ENCODE data around the gene ADRA2A. TPM values are rescaled to one million over a fixed set of nuclear protein-coding genes. Genes with fewer than 3 reads are reported as not detected.

Gene ADRA2A
- polyA plus RNA-seq, 1 donor, result 5.4 TPM

DNA sequence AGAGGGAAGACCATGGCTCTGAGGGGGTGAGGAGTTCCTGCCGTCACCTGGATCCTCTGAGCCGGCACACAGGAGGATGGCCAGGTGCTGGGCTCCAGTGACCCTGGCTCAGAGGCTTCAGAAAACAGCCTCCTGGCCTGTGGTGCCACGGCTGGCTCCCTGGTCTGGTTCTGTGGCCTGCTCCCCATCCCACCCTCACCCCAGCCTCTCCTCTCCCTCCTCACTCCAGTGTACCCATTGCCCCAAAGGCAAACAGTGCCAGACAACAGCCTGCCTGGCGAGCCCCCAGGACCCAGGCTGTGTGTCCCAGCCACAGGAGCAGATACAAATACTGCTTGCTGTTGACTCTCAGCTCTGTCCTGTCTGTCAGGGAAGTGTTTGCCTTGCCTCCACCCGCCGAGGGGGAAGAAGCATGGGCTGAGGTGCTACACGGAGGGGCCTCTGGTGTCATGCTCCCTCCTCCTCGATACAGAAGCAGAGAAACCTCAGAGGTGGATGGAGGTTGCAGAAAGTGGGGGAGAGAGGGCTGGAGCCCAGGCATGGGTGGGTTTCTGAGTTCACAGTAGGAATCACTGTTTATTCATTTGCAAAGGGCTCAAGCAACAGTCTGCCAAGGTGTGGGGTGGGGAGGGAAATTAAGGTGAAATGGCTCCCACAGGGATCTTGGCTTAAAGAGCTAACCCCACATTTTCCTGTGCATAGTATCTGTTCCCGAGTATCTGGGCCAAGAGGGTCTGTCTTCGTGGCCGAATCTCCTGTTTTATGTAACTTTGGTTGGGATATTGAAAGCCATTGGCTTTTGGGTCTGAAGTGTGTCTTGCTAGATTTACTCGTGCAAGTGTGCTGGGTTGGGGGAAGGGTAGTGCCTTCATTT, 5.5 kb downstream of the ADRA2A start:
- peaks cover 22% of the 10 kb centered on the region for H3K27me3 ChIP-seq (ENCODE audit: control insufficient read depth, insufficient read depth, low read length)
- H3K9me3 ChIP-seq (ENCODE audit: control insufficient read depth, low read depth, low read length), result no peaks in the 10 kb centered on the region
- DNase-seq, result no peak
- no CpG with 5 or more reads among the region's 12 CpGs for WGBS (ENCODE audit: insufficient coverage, low lambda C conversion rate)
- H3K27ac ChIP-seq (ENCODE audit: low read length), result no peak overlapping the region
- no peak overlapping the region for H3K4me3 ChIP-seq (ENCODE audit: low read length)
- no peaks in the 10 kb centered on the region for H3K36me3 ChIP-seq (ENCODE audit: control insufficient read depth, insufficient read depth, low read length)
- H3K4me1 ChIP-seq (ENCODE audit: control insufficient read depth, insufficient read depth, low read length), result peaks cover 11% of the 10 kb centered on the region

DNA sequence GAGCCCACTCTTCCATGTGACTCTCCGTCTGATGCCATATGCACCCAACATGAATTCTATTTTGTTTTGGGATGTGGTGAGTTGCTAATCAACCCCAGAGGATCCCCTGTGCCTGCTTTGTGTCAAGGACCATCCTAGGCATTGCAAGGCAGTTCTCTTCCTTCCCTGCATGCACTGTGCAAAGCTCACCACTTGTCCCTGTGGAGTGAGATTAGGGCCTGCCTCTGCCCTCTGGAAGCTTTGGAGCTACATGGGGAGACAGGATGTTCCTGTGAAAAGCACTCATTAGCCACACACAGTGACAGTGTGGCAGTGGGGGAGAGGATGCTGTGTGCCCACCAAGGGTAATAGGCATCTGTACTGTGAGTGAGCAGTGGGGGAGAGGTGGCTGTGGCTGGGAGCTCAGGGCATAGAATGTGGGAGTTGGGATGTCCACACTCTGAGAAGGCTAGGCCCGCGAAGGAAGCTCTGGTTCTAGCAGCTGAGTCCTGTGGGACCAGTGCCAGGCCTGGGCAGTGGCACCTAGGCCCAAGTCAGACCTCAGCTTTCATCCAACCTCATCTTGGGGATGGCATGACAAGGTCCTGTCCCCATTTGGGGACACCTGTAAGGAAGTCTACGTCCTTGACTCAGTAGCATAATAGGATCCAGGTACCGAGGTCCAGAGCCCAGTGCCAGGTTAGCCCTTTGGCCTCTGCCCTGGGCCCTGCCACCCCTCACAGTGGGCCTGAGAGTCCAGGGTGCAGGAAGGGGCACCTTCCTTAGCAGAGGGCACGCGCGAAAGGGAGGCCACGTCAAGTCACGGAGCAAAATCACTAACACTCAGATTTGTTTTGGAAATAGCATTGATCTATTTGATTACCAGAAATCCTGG, 6.6 kb downstream of the ADRA2A start:
- Histone ChIP-seq H3K4me1 (ENCODE audit: control insufficient read depth, insufficient read depth, low read length) (peaks cover 7% of the 10 kb centered on the region), H3K27me3 (ENCODE audit: control insufficient read depth, insufficient read depth, low read length) (peaks cover 10% of the 10 kb centered on the region), H3K36me3 (ENCODE audit: control insufficient read depth, insufficient read depth, low read length) (no peaks in the 10 kb centered on the region), H3K4me3 (ENCODE audit: low read length) (no peak overlapping the region), H3K27ac (ENCODE audit: low read length) (no peak overlapping the region), H3K9me3 (ENCODE audit: control insufficient read depth, low read depth, low read length) (no peaks in the 10 kb centered on the region)
- no peak for DNase-seq
- 100% methylated on average over 1 of the region's 10 CpGs for WGBS (ENCODE audit: insufficient coverage, low lambda C conversion rate)

GRCh38 chr10:111084366-111085255, 7.8 kb downstream of the ADRA2A start:
- Histone ChIP-seq H3K36me3 (ENCODE audit: control insufficient read depth, insufficient read depth, low read length) (no peaks in the 10 kb centered on the region), H3K9me3 (ENCODE audit: control insufficient read depth, low read depth, low read length) (no peaks in the 10 kb centered on the region), H3K4me3 (ENCODE audit: low read length) (no peak overlapping the region), H3K27me3 (ENCODE audit: control insufficient read depth, insufficient read depth, low read length) (peaks cover 2% of the 10 kb centered on the region), H3K27ac (ENCODE audit: low read length) (no peak overlapping the region), H3K4me1 (ENCODE audit: control insufficient read depth, insufficient read depth, low read length) (peaks cover 2% of the 10 kb centered on the region)
- WGBS (ENCODE audit: insufficient coverage, low lambda C conversion rate), result 79% methylated on average over 3 of the region's 14 CpGs
- no peak for DNase-seq

- no peak for DNase-seq
- no peaks in the 10 kb centered on the region for H3K36me3 ChIP-seq (ENCODE audit: control insufficient read depth, insufficient read depth, low read length)
- H3K9me3 ChIP-seq (ENCODE audit: control insufficient read depth, low read depth, low read length), result no peaks in the 10 kb centered on the region
- no CpG with 5 or more reads among the region's 6 CpGs for WGBS (ENCODE audit: insufficient coverage, low lambda C conversion rate)
- no peak overlapping the region for H3K27ac ChIP-seq (ENCODE audit: low read length)
- no peak overlapping the region for H3K4me3 ChIP-seq (ENCODE audit: low read length)
- H3K27me3 ChIP-seq (ENCODE audit: control insufficient read depth, insufficient read depth, low read length), result no peaks in the 10 kb centered on the region
- no peaks in the 10 kb centered on the region for H3K4me1 ChIP-seq (ENCODE audit: control insufficient read depth, insufficient read depth, low read length)
Measured at GRCh38 chr10:111085690-111086353, 9.0 kb downstream of the ADRA2A start.

GRCh38 chr10:111086574-111086973, 9.7 kb downstream of the ADRA2A start:
- Histone ChIP-seq H3K9me3 (ENCODE audit: control insufficient read depth, low read depth, low read length) (no peaks in the 10 kb centered on the region), H3K4me1 (ENCODE audit: control insufficient read depth, insufficient read depth, low read length) (no peaks in the 10 kb centered on the region), H3K27ac (ENCODE audit: low read length) (no peak overlapping the region), H3K27me3 (ENCODE audit: control insufficient read depth, insufficient read depth, low read length) (no peaks in the 10 kb centered on the region), H3K4me3 (ENCODE audit: low read length) (no peak overlapping the region), H3K36me3 (ENCODE audit: control insufficient read depth, insufficient read depth, low read length) (no peaks in the 10 kb centered on the region)
- DNase-seq, result no peak
- no CpG with 5 or more reads among the region's 3 CpGs for WGBS (ENCODE audit: insufficient coverage, low lambda C conversion rate)

DNA sequence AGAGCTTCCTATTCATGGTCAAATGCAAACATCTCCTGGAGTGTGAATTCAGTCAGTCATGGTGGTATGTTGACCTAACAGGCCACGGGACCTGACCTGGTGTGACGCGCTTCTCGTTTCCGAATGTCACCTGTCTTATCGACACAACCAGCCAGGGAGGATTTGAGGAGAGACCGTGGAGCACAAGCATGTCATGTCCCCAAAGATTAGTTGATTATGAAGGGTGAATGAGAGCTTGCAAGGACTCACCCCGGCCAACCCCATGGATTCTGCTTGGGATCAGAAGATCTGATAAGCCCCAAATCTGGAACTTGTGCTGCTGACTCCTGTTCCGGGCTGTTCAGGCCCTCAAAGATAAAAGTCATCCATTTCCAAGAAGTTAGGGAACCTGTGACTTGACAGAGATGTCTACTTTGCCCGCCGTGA, 10.5 kb downstream of the ADRA2A start:
- 100% methylated on average over 1 of the region's 11 CpGs for WGBS (ENCODE audit: insufficient coverage, low lambda C conversion rate)
- no peaks in the 10 kb centered on the region for H3K36me3 ChIP-seq (ENCODE audit: control insufficient read depth, insufficient read depth, low read length)
- H3K27ac ChIP-seq (ENCODE audit: low read length), result no peak overlapping the region
- no peaks in the 10 kb centered on the region for H3K4me1 ChIP-seq (ENCODE audit: control insufficient read depth, insufficient read depth, low read length)
- DNase-seq, result no peak
- H3K4me3 ChIP-seq (ENCODE audit: low read length), result no peak overlapping the region
- H3K27me3 ChIP-seq (ENCODE audit: control insufficient read depth, insufficient read depth, low read length), result no peaks in the 10 kb centered on the region
- no peaks in the 10 kb centered on the region for H3K9me3 ChIP-seq (ENCODE audit: control insufficient read depth, low read depth, low read length)

DNA sequence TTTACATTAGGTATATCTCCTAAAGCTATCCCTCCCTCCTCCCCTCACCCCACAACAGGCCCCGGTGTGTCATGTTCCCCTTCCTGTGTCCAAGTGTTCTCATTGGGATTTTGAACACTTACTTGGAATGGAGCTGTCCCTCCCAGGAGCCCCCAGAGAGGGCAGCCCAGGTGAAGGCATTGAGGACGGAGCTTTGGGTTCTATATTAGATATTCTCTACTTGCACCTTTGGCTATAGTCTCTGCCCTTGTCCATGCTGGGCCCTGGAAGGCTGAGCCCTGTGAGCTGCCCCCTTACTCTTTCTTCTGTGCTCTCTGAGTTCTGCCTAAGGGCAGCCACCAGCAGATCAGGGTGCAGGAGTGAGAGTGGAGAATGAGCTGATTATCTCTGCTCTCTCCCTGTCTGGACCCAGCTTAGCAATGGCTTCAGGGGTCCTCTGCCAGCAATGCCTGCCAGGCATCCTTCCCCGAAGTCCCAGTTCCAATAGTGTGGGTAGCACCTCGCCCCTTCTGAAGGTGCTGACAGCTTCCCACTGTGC, 11.2 kb downstream of the ADRA2A start:
- Histone ChIP-seq H3K36me3 (ENCODE audit: control insufficient read depth, insufficient read depth, low read length) (no peaks in the 10 kb centered on the region), H3K9me3 (ENCODE audit: control insufficient read depth, low read depth, low read length) (no peaks in the 10 kb centered on the region), H3K27me3 (ENCODE audit: control insufficient read depth, insufficient read depth, low read length) (no peaks in the 10 kb centered on the region), H3K27ac (ENCODE audit: low read length) (no peak overlapping the region), H3K4me3 (ENCODE audit: low read length) (no peak overlapping the region), H3K4me1 (ENCODE audit: control insufficient read depth, insufficient read depth, low read length) (no peaks in the 10 kb centered on the region)
- WGBS (ENCODE audit: insufficient coverage, low lambda C conversion rate), result no CpG with 5 or more reads among the region's 4 CpGs
- no peak for DNase-seq

DNA sequence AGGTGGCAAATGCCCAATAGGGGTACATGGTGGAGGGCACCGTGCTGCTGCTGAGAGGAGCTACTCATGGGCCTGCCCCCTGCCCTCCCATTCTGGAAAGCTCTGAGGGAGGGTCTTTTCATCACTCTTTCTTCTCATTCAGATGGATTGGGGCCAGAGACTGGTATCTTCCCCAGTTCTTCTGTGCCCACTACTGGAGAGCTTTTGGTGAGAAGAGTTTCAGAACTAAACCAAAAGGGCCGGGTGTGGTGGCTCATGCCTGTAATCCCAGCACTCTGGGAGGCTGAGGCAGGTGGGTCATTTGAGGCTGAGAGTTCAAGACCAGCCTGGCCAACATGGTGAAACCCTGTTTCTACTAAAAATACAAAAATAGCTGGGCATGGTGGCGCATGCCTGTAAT, 12.5 kb downstream of the ADRA2A start:
- H3K4me1 ChIP-seq (ENCODE audit: control insufficient read depth, insufficient read depth, low read length), result no peaks in the 10 kb centered on the region
- no peaks in the 10 kb centered on the region for H3K27me3 ChIP-seq (ENCODE audit: control insufficient read depth, insufficient read depth, low read length)
- H3K36me3 ChIP-seq (ENCODE audit: control insufficient read depth, insufficient read depth, low read length), result no peaks in the 10 kb centered on the region
- no peaks in the 10 kb centered on the region for H3K9me3 ChIP-seq (ENCODE audit: control insufficient read depth, low read depth, low read length)
- H3K4me3 ChIP-seq (ENCODE audit: low read length), result no peak overlapping the region
- WGBS (ENCODE audit: insufficient coverage, low lambda C conversion rate), result no CpG with 5 or more reads among the region's 3 CpGs
- DNase-seq, result no peak
- no peak overlapping the region for H3K27ac ChIP-seq (ENCODE audit: low read length)

DNA sequence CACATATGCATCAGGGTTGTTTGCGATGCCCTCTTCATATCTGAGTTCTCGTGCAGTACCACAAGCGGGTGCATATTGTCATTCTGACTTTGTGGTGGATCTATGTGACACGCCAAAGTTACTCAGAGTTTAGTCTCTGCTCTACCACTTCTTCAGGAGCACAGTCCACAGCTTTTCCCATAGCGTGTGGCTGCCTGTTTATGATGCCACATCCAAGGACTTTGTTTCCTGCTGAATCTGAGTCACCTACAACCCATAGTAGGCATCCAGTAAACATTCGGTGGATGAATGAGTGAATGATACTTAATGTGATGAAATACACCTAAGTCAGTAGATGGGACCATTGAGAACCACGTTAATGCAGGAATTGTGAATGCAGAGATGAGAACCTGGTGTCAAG, 15.0 kb downstream of the ADRA2A start:
- H3K9me3 ChIP-seq (ENCODE audit: control insufficient read depth, low read depth, low read length), result no peaks in the 10 kb centered on the region
- DNase-seq, result no peak
- H3K36me3 ChIP-seq (ENCODE audit: control insufficient read depth, insufficient read depth, low read length), result no peaks in the 10 kb centered on the region
- H3K27ac ChIP-seq (ENCODE audit: low read length), result no peak overlapping the region
- H3K27me3 ChIP-seq (ENCODE audit: control insufficient read depth, insufficient read depth, low read length), result no peaks in the 10 kb centered on the region
- no peaks in the 10 kb centered on the region for H3K4me1 ChIP-seq (ENCODE audit: control insufficient read depth, insufficient read depth, low read length)
- H3K4me3 ChIP-seq (ENCODE audit: low read length), result no peak overlapping the region
- no CpG with 5 or more reads among the region's 7 CpGs for WGBS (ENCODE audit: insufficient coverage, low lambda C conversion rate)

Data from large intestine (tissue), 3 donors.